ENCODE results near the gene TKT. TPM values are rescaled to one million over a fixed set of nuclear protein-coding genes. Genes with fewer than 3 reads are reported as not detected.
"Not testable (repeated sequence)": the region's sequence is repeated elsewhere in the genome, so short reads cannot be mapped to it uniquely, and the experiment has no call there.

The TKT gene
- total and polyA plus RNA-seq, 7 donors: 10.5 to 51.9 (median 23.1) TPM

DNA sequence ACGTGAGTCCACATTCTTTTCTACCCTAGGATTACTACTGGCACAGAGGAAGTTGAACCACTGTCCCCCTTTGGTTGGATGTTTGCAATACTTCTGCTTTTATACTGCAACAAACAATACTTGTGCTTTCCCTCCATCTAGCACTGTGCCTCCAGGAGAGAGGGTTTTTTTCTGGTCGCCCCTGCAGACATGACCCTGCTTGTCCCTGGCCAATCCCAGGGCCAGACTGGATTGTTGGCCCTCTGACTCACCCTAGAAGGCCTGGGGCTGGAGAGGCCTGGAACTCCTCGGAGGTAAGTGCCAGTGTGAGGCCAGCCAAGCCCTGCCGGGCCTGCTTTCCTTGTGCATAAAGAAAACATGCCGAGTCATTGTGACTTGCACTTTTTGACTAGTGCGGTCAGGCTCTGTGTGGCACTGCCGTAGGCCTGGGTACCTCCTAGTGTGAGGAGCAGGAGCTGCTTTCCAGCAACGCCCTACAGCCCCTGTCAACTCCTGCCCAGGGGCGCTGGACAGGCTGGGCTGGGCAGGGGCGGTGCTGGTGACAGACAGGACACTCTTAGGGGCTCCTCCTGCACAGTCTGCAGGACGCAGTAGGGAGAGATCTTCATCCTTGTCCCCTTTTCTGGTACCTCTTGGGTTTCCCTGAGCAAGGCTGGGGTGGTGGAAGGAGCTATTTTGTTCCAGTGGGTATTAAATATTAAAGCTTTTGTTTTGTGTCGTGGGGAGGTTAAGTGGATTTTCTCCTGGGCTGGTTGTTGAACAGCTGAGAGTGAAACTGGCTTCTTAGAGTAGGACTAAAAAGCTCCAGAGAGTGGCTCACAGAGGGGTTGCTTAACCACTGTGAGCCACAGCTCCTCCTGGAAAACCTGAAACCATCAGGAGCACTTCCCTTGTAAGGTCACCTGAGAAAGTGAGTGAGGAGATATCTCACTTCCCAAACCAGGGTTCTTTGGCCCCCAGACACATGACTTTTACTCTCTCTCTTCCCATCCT is 14.4 kb upstream of the TKT start:
- H3K27me3 ChIP-seq (ENCODE audit: insufficient read depth in 3 of 3, low read length in 2 of 3): no peaks in the 10 kb centered on the region
- intact Hi-C loops (cut with DNase I): no loop called here
- no peaks in the 10 kb centered on the region for H3K9me3 ChIP-seq
- peak overlapping the region; percentile 84 for H3K27ac ChIP-seq
- H3K4me3 ChIP-seq: peak overlapping the region; percentile 15
- peak; percentile 93 to 97 (median 96) for ATAC-seq
- H3K36me3 ChIP-seq (ENCODE audit: insufficient read depth in 1 of 2, low read depth in 1 of 2): no peaks in the 10 kb centered on the region
- peak; percentile 79 to 88 for DNase-seq
- peaks cover 19% of the 10 kb centered on the region for H3K4me1 ChIP-seq
- 24 to 45% (median 37%) methylated on average over 12 of the region's 12 CpGs for WGBS, 3 donors
- TF ChIP-seq, protein P1, sequence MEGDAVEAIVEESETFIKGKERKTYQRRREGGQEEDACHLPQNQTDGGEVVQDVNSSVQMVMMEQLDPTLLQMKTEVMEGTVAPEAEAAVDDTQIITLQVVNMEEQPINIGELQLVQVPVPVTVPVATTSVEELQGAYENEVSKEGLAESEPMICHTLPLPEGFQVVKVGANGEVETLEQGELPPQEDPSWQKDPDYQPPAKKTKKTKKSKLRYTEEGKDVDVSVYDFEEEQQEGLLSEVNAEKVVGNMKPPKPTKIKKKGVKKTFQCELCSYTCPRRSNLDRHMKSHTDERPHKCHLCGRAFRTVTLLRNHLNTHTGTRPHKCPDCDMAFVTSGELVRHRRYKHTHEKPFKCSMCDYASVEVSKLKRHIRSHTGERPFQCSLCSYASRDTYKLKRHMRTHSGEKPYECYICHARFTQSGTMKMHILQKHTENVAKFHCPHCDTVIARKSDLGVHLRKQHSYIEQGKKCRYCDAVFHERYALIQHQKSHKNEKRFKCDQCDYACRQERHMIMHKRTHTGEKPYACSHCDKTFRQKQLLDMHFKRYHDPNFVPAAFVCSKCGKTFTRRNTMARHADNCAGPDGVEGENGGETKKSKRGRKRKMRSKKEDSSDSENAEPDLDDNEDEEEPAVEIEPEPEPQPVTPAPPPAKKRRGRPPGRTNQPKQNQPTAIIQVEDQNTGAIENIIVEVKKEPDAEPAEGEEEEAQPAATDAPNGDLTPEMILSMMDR (IDR thresholded peaks at IDR 0.05): no peak

DNA sequence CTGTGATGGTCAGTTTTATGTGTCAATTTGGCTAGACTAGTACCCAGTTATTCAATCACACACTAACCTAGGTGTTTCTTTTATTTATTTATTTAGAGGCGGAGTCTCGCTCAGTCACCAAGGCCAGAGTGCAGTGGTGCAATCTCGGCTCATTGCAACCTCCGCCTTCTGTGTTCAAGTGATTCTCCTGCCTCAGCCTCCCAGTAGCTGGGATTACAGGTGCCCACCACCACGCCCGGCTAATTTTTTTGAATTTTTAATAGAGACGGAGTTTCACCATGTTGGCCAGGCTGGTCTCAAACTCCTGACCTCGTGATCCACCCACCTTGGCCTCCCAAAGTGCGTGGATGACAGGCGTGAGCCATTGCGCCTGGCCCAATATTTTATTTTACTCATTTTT is 13.4 kb upstream of the TKT start:
- 96 to 98% (median 97%) methylated on average over 11 of the region's 11 CpGs for WGBS, 3 donors
- H3K36me3 ChIP-seq (ENCODE audit: insufficient read depth in 1 of 2, low read depth in 1 of 2); intact Hi-C loops (cut with DNase I); H3K4me3 ChIP-seq; ATAC-seq; H3K27me3 ChIP-seq (ENCODE audit: insufficient read depth in 3 of 3, low read length in 2 of 3); H3K9me3 ChIP-seq; DNase-seq: not testable (repeated sequence)
- Histone ChIP-seq H3K4me1 (peaks cover 28% of the 10 kb centered on the region), H3K27ac (peak overlapping the region; percentile 84)

- no peaks in the 10 kb centered on the region for H3K36me3 ChIP-seq (ENCODE audit: insufficient read depth in 1 of 2, low read depth in 1 of 2)
- DNase-seq: no peak
- TF ChIP-seq, protein P1 (IDR thresholded peaks at IDR 0.05): no peak
- intact Hi-C loops (cut with DNase I): no loop called here
- peaks cover 28% of the 10 kb centered on the region for H3K4me1 ChIP-seq
- H3K4me3 ChIP-seq: no peak overlapping the region
- no peaks in the 10 kb centered on the region for H3K27me3 ChIP-seq (ENCODE audit: insufficient read depth in 3 of 3, low read length in 2 of 3)
- no peak overlapping the region for H3K27ac ChIP-seq
- H3K9me3 ChIP-seq: no peaks in the 10 kb centered on the region
- ATAC-seq: no peak
Observed at GRCh38 chr3:53267766-53268165, 11.9 kb upstream of the TKT start.

DNA sequence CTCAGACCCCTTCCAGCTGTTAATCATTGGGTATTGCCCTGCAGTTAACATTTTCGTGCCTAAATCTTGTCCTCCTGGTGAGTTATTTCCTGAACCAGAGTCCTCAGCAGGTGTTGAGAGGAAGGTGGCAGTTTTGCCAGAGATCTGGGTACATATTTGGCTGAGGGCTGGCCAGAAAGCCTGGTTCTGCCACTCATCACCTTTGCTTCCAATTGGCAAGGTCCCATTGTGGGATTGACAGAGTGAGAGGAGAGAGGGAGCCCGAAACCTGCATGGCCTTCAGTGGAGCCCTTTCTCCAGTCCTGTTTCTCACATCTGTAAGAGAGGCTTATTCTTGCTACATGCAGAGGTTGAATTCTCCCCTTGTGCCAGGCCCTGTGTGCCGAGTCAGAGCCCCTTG is 8.9 kb upstream of the TKT start:
- H3K27ac ChIP-seq: peak overlapping the region; percentile 12
- WGBS, 3 donors: 22 to 28% (median 27%) methylated on average over 3 of the region's 3 CpGs
- TF ChIP-seq, protein P1 (IDR thresholded peaks at IDR 0.05): no peak
- DNase-seq (peak in 1 of 2 donors; percentile 34), ATAC-seq (peak; percentile 73 to 84 (median 82))
- no peaks in the 10 kb centered on the region for H3K9me3 ChIP-seq
- no peaks in the 10 kb centered on the region for H3K36me3 ChIP-seq (ENCODE audit: insufficient read depth in 1 of 2, low read depth in 1 of 2)
- H3K4me1 ChIP-seq: peaks cover 24% of the 10 kb centered on the region
- H3K4me3 ChIP-seq: no peak overlapping the region
- intact Hi-C loops (cut with DNase I): no loop called here
- no peaks in the 10 kb centered on the region for H3K27me3 ChIP-seq (ENCODE audit: insufficient read depth in 3 of 3, low read length in 2 of 3)

DNA sequence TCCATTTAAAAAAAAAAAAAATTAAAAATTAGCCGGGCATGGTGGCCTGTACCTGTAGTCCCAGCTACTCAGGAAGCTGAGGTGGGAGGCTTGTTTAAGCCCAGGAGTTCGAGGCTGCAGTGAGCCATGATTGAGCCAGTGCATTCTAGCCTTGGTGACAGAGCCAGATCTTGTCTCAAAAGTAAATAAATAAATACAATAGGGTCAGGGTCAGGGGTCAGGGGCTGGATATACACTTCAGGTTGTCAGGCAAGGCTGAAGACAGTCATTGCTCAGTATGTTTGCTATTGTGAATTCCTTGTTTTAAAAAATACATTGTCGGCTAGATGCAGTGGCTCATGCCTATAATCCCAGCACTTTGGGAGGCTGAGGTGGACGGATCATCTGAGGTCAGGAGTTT is 8.1 kb upstream of the TKT start:
- WGBS, 3 donors: 84 to 91% (median 86%) methylated on average over 4 of the region's 4 CpGs
- intact Hi-C loops (cut with DNase I): no loop called here
- H3K27ac ChIP-seq: no peak overlapping the region
- TF ChIP-seq, protein P1 (IDR thresholded peaks at IDR 0.05): no peak
- DNase-seq (no peak), ATAC-seq (no peak)
- no peaks in the 10 kb centered on the region for H3K27me3 ChIP-seq (ENCODE audit: insufficient read depth in 3 of 3, low read length in 2 of 3)
- H3K36me3 ChIP-seq (ENCODE audit: insufficient read depth in 1 of 2, low read depth in 1 of 2): no peaks in the 10 kb centered on the region
- peaks cover 25% of the 10 kb centered on the region for H3K4me1 ChIP-seq
- H3K9me3 ChIP-seq: no peaks in the 10 kb centered on the region
- no peak overlapping the region for H3K4me3 ChIP-seq
